ENCODE results near the gene LDHAL6B. TPM values are rescaled to one million over a fixed set of nuclear protein-coding genes. Genes with fewer than 3 reads are reported as not detected.

Gene LDHAL6B
- total and polyA plus RNA-seq, 5 donors from 2014 or later: not detected

GRCh38 chr15:59165726-59166125 lies 40.9 kb upstream of the LDHAL6B start:
- DNase-seq (peak in 1 of 3 donors; percentile 65), ATAC-seq (ENCODE audit: low read depth in 2 of 2) (no peak)
- no peaks in the 10 kb centered on the region for H3K4me1 ChIP-seq (ENCODE audit: control insufficient read depth, insufficient read depth, low read length, poor library complexity, severe bottlenecking)
- H3K27me3 Mint-ChIP-seq: no peaks in the 10 kb centered on the region
- no peaks in the 10 kb centered on the region for H3K27me3 ChIP-seq (ENCODE audit: control insufficient read depth, insufficient read depth, low read length)
- H3K27ac ChIP-seq (ENCODE audit: insufficient read depth, low read length, poor library complexity, severe bottlenecking): no peak overlapping the region
- H3K4me3 ChIP-seq (ENCODE audit: low read depth, low read length): no peak overlapping the region
- H3K27ac Mint-ChIP-seq: no peak overlapping the region
- H3K9me3 Mint-ChIP-seq: no peaks in the 10 kb centered on the region
- no peaks in the 10 kb centered on the region for H3K36me3 ChIP-seq (ENCODE audit: control insufficient read depth, insufficient read depth, low read length)
- no peaks in the 10 kb centered on the region for H3K4me1 Mint-ChIP-seq
- no peak overlapping the region for H3K4me3 Mint-ChIP-seq
- H3K9me3 ChIP-seq (ENCODE audit: control insufficient read depth in 2 of 2, low read length in 2 of 2): no peaks in the 10 kb centered on the region
- no peaks in the 10 kb centered on the region for H3K36me3 Mint-ChIP-seq

- no peaks in the 10 kb centered on the region for H3K27me3 Mint-ChIP-seq
- H3K9me3 Mint-ChIP-seq: no peaks in the 10 kb centered on the region
- ATAC-seq (ENCODE audit: low read depth in 2 of 2) (no peak), DNase-seq (no peak)
- no peak overlapping the region for H3K4me3 Mint-ChIP-seq
- Histone ChIP-seq H3K4me1 (ENCODE audit: control insufficient read depth, insufficient read depth, low read length, poor library complexity, severe bottlenecking) (no peaks in the 10 kb centered on the region), H3K27ac (ENCODE audit: insufficient read depth, low read length, poor library complexity, severe bottlenecking) (no peak overlapping the region), H3K9me3 (ENCODE audit: control insufficient read depth in 2 of 2, low read length in 2 of 2) (no peaks in the 10 kb centered on the region), H3K4me3 (ENCODE audit: low read depth, low read length) (no peak overlapping the region), H3K27me3 (ENCODE audit: control insufficient read depth, insufficient read depth, low read length) (no peaks in the 10 kb centered on the region), H3K36me3 (ENCODE audit: control insufficient read depth, insufficient read depth, low read length) (no peaks in the 10 kb centered on the region)
- H3K36me3 Mint-ChIP-seq: no peaks in the 10 kb centered on the region
- H3K4me1 Mint-ChIP-seq: no peaks in the 10 kb centered on the region
- H3K27ac Mint-ChIP-seq: no peak overlapping the region
Measured at GRCh38 chr15:59166166-59166565, 40.5 kb upstream of the LDHAL6B start.

DNA sequence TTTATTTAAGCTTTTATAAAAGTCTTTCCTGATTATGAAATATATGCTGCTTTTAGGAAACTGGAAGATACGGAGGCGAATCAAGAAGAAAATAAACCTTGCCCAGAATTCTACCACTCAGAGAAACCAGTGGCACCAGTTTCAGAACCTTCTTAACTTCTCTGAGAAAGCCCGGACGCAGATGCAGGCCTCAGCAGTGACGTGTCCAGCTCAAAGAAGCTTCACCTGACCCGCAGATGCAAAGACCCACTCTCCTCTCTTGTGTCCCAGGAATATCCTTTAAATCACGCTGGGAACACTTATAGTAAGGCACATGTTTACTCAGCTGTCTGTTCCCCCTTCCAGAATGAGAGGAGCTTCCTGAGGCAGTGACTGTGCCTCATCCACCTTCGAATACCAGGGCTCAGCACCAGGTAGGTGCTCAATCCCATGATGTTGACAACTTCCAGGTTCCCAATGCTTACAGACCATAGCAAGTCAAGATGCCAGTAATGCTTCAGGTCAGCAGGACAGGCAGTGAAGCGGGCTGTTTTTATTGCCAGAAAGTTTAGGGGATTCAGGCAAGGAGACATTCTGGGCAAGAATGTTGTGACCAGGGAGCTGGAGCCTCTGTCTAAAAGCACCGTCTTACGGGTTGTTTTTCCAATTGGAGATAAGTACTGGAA lies 39.9 kb upstream of the LDHAL6B start:
- Mint-ChIP-seq H3K27me3 (no peaks in the 10 kb centered on the region), H3K36me3 (no peaks in the 10 kb centered on the region), H3K9me3 (no peaks in the 10 kb centered on the region), H3K27ac (no peak overlapping the region), H3K4me1 (no peaks in the 10 kb centered on the region), H3K4me3 (no peak overlapping the region)
- DNase-seq (no peak), ATAC-seq (ENCODE audit: low read depth in 2 of 2) (no peak)
- no peak overlapping the region for H3K27ac ChIP-seq (ENCODE audit: insufficient read depth, low read length, poor library complexity, severe bottlenecking)
- H3K4me1 ChIP-seq (ENCODE audit: control insufficient read depth, insufficient read depth, low read length, poor library complexity, severe bottlenecking): no peaks in the 10 kb centered on the region
- H3K36me3 ChIP-seq (ENCODE audit: control insufficient read depth, insufficient read depth, low read length): no peaks in the 10 kb centered on the region
- no peak overlapping the region for H3K4me3 ChIP-seq (ENCODE audit: low read depth, low read length)
- no peaks in the 10 kb centered on the region for H3K9me3 ChIP-seq (ENCODE audit: control insufficient read depth in 2 of 2, low read length in 2 of 2)
- no peaks in the 10 kb centered on the region for H3K27me3 ChIP-seq (ENCODE audit: control insufficient read depth, insufficient read depth, low read length)

- ATAC-seq (ENCODE audit: low read depth in 2 of 2): no peak
- no peaks in the 10 kb centered on the region for H3K36me3 ChIP-seq (ENCODE audit: control insufficient read depth, insufficient read depth, low read length)
- no peaks in the 10 kb centered on the region for H3K27me3 Mint-ChIP-seq
Measured at GRCh38 chr15:59168536-59168935, 38.1 kb upstream of the LDHAL6B start.

GRCh38 chr15:59169251-59169708 lies 37.4 kb upstream of the LDHAL6B start:
- no peaks in the 10 kb centered on the region for H3K36me3 Mint-ChIP-seq
- ATAC-seq (ENCODE audit: low read depth in 2 of 2): no peak
- H3K4me3 Mint-ChIP-seq: no peak overlapping the region
- no peaks in the 10 kb centered on the region for H3K9me3 Mint-ChIP-seq
- Histone ChIP-seq H3K4me1 (ENCODE audit: control insufficient read depth, insufficient read depth, low read length, poor library complexity, severe bottlenecking) (no peaks in the 10 kb centered on the region), H3K36me3 (ENCODE audit: control insufficient read depth, insufficient read depth, low read length) (no peaks in the 10 kb centered on the region), H3K27ac (ENCODE audit: insufficient read depth, low read length, poor library complexity, severe bottlenecking) (no peak overlapping the region), H3K27me3 (ENCODE audit: control insufficient read depth, insufficient read depth, low read length) (no peaks in the 10 kb centered on the region), H3K4me3 (ENCODE audit: low read depth, low read length) (no peak overlapping the region), H3K9me3 (ENCODE audit: control insufficient read depth in 2 of 2, low read length in 2 of 2) (no peaks in the 10 kb centered on the region)
- DNase-seq: no peak
- no peaks in the 10 kb centered on the region for H3K4me1 Mint-ChIP-seq
- H3K27me3 Mint-ChIP-seq: no peaks in the 10 kb centered on the region
- H3K27ac Mint-ChIP-seq: no peak overlapping the region

More at GRCh38 chr15:59168536-59168935, 38.1 kb upstream of the LDHAL6B start:
- no peaks in the 10 kb centered on the region for H3K27me3 ChIP-seq (ENCODE audit: control insufficient read depth, insufficient read depth, low read length)
- Mint-ChIP-seq H3K4me3 (no peak overlapping the region), H3K9me3 (no peaks in the 10 kb centered on the region), H3K36me3 (no peaks in the 10 kb centered on the region), H3K27ac (no peak overlapping the region), H3K4me1 (no peaks in the 10 kb centered on the region)
- DNase-seq: no peak
- no peak overlapping the region for H3K4me3 ChIP-seq (ENCODE audit: low read depth, low read length)
- H3K4me1 ChIP-seq (ENCODE audit: control insufficient read depth, insufficient read depth, low read length, poor library complexity, severe bottlenecking): no peaks in the 10 kb centered on the region
- no peak overlapping the region for H3K27ac ChIP-seq (ENCODE audit: insufficient read depth, low read length, poor library complexity, severe bottlenecking)
- H3K9me3 ChIP-seq (ENCODE audit: control insufficient read depth in 2 of 2, low read length in 2 of 2): no peaks in the 10 kb centered on the region

- Histone ChIP-seq H3K27ac (ENCODE audit: insufficient read depth, low read length, poor library complexity, severe bottlenecking) (no peak overlapping the region), H3K9me3 (ENCODE audit: control insufficient read depth in 2 of 2, low read length in 2 of 2) (no peaks in the 10 kb centered on the region), H3K4me1 (ENCODE audit: control insufficient read depth, insufficient read depth, low read length, poor library complexity, severe bottlenecking) (no peaks in the 10 kb centered on the region), H3K27me3 (ENCODE audit: control insufficient read depth, insufficient read depth, low read length) (no peaks in the 10 kb centered on the region), H3K36me3 (ENCODE audit: control insufficient read depth, insufficient read depth, low read length) (no peaks in the 10 kb centered on the region), H3K4me3 (ENCODE audit: low read depth, low read length) (no peak overlapping the region)
- peaks cover 0 to 4% (median 0%) of the 10 kb centered on the region in 4 donors for H3K4me1 Mint-ChIP-seq
- no peaks in the 10 kb centered on the region for H3K9me3 Mint-ChIP-seq
- peaks cover 5% of the 10 kb centered on the region for H3K27me3 Mint-ChIP-seq
- H3K27ac Mint-ChIP-seq: peak overlapping the region in 1 of 3 donors; percentile 52
- no peak overlapping the region for H3K4me3 Mint-ChIP-seq
- DNase-seq (peak in 1 of 3 donors; percentile 16), ATAC-seq (ENCODE audit: low read depth in 2 of 2) (no peak)
- no peaks in the 10 kb centered on the region for H3K36me3 Mint-ChIP-seq
Measured at GRCh38 chr15:59170295-59171066, 36.2 kb upstream of the LDHAL6B start.

GRCh38 chr15:59171067-59171397 lies 35.6 kb upstream of the LDHAL6B start:
- peaks cover 0 to 4% (median 0%) of the 10 kb centered on the region in 4 donors for H3K4me1 Mint-ChIP-seq
- Histone ChIP-seq H3K4me1 (ENCODE audit: control insufficient read depth, insufficient read depth, low read length, poor library complexity, severe bottlenecking) (no peaks in the 10 kb centered on the region), H3K27ac (ENCODE audit: insufficient read depth, low read length, poor library complexity, severe bottlenecking) (no peak overlapping the region), H3K27me3 (ENCODE audit: control insufficient read depth, insufficient read depth, low read length) (no peaks in the 10 kb centered on the region), H3K36me3 (ENCODE audit: control insufficient read depth, insufficient read depth, low read length) (no peaks in the 10 kb centered on the region), H3K9me3 (ENCODE audit: control insufficient read depth in 2 of 2, low read length in 2 of 2) (no peaks in the 10 kb centered on the region), H3K4me3 (ENCODE audit: low read depth, low read length) (no peak overlapping the region)
- peaks cover 0 to 2% (median 0%) of the 10 kb centered on the region in 7 donors for H3K9me3 Mint-ChIP-seq
- no peak for ATAC-seq (ENCODE audit: low read depth in 2 of 2)
- H3K4me3 Mint-ChIP-seq: no peak overlapping the region
- H3K27ac Mint-ChIP-seq: no peak overlapping the region
- no peak for DNase-seq
- H3K36me3 Mint-ChIP-seq: no peaks in the 10 kb centered on the region
- H3K27me3 Mint-ChIP-seq: peaks cover 5% of the 10 kb centered on the region

All from CD4-positive, CD25-positive, alpha-beta regulatory T cell (primary cell).